Activated CD4-positive, alpha-beta T cell treated with anti-CD3 and anti-CD28 coated beads for 4 hours (primary cell): ENCODE measurements around the gene NUDC.
"Not testable (repeated sequence)": the region's sequence is repeated elsewhere in the genome, so short reads cannot be mapped to it uniquely, and the experiment has no call there.

Experiments
- DNase-seq, 2 donors: peaks; one replicate each; pipeline ENCODE4 v3.0.0-alpha.2; 2020

Gene NUDC

DNA sequence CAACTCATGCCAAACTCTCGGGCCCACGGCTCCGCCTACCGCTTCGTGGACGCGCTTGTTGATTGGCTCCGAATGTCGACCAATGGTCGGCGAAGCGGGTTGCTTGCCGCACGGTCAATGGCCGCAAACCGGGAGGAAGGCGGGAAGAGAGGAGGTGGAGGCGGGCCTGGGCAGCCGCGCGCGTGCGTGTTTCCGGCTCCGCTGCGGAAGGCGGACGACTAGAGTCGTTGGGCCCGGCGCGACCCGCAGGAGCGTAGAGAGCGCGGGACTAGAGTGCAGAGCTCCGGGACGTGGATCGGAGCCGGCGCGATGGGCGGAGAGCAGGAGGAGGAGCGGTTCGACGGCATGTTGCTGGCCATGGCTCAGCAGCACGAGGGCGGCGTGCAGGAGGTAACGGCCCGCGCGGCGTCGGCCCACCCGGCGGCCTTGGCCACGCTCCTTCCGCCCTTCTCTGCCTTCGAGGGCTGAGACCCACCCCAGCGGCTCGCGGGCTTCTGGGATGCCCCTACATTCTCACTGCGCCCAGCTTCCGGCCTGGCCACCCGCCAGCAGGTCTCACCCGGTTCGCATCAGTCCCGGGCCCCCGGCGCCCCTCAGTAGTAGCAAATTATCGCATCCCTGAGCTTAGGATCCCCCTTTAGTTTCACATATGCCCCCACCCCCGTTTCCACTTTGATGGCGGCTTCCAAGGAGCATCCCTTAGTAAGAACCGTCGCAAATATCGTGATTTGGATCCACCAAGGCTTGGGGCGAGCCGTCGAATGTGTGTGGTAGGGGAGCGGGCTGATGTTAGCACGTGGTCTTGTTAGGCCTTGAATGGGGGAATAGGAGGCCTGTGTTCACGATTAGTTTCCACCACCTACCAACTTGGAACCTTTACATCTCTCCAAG, at the start of gene NUDC:
Gene NUDC, plus strand, starts transcription at position 204 of the 891 bp plus-strand sequence. Its CDS starts 106 bp downstream, at position 310.
- peak; percentile 91 to 93 for DNase-seq

DNA sequence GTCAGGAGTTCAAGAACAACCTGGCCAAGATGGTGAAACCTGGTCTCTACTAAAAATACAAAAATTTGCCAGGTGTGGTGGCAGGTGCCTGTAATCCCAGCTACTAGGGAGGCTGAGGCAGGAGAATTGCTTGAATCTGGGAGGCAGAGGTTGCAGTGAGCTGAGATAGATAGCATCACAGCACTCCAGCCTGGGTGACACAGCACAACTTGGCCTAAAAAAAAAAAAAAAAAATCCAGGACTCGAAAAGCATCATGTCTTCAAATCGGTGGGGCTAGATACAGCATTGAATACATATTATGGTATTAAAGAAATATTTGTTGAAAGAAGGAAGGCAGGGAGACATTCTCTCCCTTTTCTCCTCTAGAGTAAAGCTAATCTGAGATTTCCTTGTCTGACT, 48.4 kb upstream of the NUDC start:
- DNase-seq = not testable (repeated sequence)

DNA sequence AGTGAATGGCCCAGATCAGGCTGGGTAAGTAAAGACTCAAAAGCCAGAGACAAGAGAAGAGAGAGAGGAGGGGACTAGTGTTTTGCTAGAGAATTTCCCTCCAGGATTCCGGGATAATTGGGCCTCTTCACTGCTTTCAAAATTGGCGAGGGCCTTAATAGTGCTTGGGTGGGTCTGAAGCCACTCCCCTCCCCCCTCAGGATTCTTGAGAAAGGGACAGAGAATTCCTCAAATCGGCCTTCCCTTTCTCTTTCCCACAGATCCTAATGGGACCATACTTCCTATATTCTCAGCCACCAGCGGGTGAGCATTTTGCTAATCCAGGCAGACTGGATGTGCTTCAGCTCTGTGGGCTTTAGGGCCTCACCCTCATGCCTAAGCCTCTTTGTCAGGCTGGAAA, 46.6 kb upstream of the NUDC start:
- DNase-seq = no peak

DNA sequence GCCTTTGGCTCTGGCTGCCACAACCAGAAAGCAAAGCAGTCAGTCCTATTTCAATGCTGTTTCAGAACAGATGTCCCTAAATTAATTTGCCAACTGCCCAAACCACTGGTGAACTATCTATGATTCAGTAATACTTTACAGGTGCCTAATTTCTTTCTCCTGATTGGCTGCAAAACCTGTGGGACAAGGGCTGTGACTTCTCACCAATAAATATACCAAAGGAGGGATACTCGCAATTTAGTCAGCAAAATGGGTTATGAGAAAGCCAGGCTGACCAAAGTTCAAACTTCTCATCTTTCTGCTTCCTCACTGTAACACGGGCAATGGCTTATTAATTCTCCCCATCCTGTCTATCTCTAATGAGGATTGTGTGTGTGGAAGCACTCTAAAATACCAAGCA, 44.2 kb upstream of the NUDC start:
- DNase-seq = no peak

DNA sequence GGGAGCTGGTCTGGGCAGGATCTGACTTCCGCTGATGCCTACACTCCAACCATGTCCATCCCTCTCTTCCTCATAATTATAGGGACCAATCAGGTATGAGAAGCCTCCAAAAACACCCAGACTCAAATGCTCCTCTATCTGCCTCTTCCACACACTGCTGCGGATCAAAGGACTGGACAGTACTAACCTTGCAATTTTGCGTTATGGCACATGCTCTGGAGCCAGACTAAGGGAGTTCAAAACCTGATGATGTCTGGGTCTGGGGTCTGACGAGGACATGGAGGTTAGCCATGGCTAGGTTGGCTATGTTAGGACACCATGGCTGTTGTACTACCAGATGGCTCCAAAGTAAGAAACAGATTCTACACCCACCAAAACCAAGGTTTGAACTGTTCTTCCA, 41.8 kb upstream of the NUDC start:
- no peak for DNase-seq

DNA sequence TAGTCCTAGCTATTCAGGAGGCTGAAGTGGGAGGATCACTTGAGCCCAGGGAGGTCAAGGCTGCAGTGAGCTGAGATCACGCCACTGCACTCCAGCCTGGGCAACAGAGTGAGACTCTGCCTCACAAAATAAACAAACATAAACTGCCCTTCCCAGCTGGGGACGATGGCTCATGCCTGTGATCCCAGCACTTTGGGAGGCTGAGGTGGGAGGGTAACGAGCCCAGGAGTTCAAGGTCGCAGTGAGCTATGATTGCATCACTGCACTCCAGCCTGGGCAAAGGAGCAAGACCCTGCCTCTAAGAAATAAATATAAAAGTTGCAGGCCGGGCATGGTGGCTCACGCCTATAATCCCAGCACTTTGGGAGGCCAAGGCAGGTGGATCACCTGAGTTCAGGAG, 39.9 kb upstream of the NUDC start:
- DNase-seq = not testable (repeated sequence)

DNA sequence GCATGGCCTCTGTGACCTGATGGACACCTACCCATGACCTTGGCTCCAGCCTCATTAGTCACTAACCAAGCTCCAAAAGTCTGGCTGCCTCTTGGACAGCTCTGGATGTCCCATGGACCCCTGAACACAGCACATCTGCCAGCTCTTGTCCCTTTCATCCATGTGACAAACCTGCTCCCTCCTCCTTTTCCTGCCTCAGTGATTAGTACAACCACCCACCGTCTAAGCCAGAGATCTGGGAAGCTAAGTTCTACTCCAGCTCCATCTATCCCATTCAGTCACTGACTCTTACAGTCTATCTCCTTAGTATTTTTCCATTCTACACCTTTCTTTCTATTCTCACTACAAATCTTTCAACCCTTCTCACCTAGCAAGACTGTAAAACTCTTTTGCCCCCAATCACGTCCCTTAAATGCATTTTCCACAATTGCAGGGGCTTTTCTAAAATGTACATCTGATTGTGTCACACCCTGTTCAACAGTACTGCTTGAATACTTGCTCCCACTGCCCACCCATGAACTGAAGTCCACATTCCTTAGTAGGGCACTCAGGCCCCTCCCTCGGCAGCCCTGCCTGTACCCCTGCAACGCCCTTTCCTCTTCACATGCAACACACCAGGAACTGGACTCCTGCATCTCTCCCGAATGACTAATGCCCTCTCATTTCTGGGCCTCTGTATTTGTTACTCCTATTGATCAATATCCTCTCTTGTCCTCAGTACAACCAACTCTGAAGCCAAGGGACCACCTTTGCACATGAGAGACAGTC, 38.7 kb upstream of the NUDC start:
- no peak for DNase-seq

DNA sequence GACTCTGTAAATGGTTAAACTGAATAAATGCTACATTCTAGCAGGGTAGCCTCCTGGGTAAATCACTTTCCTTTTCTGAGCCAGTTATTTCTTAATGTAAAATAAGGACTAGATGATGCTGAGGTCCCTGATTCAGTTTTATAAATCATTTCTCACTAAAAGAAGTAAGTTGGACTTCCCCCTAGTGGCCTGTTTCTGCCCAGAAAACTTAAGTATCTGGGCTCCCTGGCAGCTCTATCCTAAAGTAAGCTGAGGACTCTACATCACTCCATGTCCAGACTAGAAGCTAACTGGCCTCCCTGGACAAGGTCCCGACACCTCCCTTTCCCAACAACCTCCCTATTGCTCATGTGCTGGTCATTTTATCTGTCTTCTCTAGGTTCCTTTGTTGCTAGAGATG, 34.4 kb upstream of the NUDC start:
- DNase-seq = no peak

DNA sequence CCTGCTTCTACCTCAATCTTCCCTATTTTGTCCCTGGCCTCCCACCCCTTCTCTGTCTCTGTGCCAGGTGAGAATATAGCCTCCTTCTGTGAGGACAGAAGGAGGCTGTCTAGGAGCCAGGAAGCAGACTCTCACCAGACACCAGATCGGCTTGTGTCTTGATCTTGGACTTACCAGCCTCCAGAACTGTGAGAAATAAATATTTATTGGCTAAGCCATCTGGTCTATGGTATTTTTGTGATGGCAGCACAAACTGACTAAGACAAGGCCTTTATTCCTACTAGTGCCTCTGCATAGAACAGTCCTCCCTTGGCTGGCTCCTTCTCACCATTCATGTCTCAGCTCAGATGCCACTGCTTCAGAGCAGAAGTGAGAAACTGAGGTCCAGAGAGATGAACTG, 33.3 kb upstream of the NUDC start:
- DNase-seq = no peak

DNA sequence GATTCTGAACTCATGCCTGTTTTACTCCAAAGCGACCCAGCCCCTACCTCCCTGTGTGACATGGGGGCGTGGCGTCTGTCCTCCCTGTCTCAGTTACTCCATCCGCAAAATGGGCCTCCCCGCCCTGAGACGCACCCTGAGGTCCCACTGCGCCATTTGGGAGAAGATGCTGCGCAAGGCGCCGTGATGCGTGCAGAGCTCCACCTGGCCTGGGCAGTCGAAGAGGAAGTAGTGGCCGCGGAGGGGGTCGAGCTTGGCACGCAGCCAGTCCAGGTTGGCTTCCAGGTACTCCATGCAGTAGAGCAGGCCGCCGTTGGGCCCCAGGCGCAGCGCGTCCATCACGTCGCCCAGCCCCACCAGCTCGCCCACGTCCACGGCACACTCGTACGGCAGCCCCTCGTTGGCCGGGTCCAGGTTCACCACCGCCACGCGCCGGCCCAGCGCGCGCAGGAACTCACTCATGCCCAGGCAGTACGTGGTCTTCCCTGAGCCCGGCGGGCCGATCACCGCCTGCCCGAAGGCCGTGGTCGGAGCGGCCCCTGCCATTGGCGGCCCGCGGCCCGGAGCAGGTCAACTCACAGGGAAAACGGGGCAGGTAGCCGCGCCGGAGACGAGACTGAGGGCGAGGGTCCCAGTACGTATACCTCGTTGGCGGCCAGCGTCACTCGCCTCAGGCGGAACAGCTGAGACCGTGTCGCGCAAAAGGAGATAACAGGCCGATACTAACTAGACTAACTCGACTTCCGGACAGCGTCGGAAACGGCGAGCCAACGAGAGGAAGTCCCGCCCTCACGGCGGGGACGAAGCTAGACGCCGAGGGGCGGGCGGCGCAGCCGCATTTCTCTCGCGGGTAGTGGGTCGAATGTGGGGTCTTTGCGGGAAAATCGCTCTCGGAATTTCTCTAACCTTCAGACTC, 31.7 kb upstream of the NUDC start, which contains the start of gene GPN2:
Gene GPN2, minus strand, starts transcription at position 733 of the 916 bp plus-strand sequence. Its CDS starts 187 bp downstream, at position 546.
- DNase-seq = peak; percentile 67 to 71

DNA sequence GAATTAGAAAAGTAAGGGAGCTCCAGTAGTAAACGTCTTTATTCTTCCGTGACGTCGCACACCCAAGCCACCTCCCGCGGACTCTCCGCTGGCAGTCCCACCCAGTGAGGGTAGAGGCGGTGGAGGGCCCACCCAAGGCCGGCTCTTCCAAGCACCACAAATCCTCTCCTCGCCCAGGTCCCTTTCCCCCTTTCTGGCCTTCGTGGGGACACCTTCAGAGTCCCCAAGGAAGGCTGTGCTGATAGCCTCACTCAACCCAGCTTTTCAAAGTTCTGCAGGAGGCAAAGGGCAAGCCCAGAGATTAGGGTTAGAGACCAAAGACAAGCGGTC, 31.1 kb upstream of the NUDC start:
- no peak for DNase-seq

DNA sequence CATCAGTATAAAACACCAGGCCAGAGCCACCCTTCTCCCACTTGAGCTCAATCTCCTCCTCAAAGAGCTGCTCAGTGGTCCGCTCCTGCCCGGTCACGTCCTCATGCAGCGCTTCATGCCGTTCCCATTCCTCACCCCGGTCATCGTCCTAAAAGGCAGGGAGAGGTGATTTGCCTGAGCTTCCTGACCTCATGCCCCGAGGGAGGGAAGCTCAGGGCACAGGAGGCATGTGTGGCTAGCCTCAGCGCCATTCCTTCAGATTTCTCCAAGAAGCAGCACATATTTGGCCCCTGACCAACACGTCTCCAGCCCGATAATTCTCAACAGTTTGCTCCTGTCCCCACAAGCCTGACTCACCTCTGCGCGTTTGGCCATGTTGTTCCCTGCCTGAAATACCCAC, 27.3 kb upstream of the NUDC start:
- DNase-seq = no peak

DNA sequence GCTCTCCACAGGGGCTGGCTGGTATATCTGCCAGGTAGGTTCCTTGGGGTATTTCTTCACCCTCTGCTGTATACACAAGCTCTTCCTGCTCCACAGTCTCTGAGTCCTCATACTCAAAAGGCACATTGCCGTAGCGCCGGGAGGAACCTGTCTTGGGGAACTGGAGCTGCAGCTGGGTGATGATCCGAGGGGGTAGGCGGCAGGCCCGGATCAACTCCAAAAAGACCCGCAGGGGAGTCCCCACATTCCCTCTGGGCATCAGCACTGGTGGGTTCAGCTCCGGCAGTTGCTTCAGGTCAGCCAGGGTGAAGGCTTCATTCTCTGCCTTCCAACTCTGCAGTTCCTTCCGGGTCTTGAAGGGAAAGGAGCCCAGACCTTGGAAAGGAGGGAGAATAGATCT, 24.2 kb upstream of the NUDC start:
- DNase-seq = no peak

DNA sequence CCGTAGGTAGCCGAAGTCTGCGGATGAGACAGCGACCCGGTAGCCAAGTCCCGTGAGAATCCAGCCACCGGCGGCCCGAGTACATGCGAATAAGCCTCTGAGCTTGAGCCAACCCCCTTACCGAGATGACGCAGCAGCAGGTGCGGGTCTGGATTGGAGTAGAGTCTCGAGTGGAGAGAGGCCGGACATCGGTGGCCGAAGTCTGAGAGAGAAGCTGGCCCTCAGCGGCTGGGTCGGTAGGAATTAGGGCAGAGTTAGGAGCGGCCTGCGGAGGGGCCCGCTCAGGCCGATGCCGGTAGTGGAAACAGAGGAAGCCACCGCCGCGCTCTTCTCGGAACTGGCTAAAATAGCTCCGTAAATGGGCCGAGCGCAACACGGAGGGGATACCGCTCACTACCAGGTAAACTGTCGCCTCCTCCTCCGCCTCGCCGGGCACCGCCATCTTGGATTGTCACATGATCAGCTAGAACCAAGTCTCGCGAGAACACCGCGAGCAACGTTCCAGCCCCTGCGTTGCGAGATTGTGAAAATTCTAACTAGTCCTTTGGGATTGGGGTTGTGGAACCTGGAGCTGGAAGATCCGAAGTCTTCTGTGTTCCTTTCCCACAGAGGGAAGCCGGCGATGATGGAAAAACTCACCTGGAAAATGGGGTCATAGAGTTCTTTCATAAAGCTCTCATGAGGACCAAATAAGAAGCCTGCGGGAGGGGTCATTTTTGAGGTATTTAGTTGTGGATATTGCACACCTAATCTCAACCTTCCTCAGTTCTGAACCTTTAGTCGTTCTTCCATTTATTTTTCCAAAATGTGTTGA, 21.3 kb upstream of the NUDC start, which contains the start of gene GPATCH3:
Gene GPATCH3, minus strand, starts transcription at position 467 of the 814 bp plus-strand sequence. Its CDS starts 25 bp downstream, at position 442.
- peak; percentile 90 for DNase-seq

DNA sequence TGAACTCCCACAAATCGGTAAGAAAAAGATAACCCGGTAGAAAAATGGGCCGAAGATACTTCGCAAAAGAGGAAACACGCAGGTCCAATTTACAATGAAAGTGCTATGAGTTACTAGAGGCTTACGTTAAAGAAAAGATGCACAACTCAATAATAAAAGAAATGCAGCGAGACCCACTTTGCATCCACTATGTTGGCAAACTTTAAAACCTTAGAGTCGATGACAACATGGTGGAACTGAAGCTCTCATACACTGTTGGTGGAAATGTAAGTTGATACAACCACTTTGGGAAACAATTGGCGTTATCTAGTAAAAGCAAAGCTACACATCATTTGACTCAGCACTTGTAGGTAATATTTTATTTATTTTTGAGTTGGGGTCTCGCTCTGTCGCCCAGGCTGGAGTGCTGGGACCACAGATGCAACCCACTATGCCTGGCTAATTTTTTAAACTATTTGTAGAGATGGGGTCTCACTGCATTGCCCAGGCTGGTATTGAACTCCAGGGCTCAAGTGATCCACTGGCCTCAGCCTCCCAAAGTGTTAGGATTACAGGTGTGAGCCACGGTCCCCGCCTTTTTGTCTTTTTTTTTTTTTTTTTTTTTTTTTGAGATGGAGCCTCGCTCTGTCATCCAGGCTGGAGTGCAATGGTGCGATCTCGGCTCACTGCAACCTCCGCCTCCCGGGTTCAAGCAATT, 20.6 kb upstream of the NUDC start:
- DNase-seq = no peak

DNA sequence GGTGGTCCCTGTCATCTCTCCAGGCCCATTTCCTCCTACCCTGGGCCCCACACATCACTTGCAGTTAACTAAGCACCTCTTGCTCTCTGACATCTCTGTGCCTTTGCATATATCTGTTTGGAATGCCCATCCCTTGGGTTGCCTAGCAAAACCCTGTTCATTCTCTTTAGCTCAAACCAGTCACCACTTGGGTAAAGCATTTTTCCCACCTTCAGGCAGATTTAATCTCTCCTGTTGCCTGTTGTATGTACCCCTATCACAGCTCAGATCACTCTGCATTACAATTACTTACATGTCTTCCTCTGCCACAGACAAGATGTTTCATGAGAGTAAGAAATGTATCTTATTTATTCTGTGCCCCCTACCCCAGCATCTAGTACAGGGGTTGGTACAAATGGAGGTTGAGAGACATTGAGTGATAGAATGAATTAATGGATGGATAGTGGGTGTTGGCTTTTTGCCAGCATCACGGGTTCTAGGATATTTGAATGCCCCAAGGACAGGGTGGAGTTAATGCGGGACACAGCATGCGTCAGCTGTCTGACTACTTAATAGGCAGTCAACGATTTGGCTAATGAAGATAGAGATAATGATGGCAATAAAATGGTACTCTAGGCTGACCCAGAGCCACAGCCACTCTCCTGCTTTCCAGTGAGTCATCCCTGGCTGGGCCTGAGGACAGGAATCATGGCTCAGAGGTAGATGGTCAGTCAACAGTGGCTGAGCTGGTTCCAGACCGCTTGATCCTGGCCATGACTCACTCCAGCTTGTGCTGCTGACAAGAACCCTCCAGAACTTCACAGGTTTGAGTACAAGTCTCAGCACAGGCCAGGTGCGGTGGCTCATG, 14.2 kb upstream of the NUDC start:
- DNase-seq = no peak

DNA sequence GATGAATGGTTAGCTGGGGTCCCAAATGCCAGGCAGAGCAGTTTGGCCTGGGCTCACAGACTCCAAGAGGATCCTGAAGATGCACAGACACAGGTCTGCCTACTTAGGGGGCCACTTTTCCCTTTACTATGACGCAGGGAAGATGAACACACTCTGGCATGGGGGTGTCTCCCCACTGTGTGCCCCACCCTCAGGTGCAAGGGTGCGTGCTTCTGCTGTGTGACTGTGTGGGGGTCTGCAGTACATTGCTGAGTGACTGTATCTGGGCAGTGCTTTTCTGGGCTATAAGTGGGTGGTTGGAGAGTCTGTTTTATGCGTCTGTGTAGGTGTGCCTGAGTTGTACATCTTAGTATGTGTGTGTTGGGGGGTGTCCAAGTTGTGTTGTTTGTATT, 11.6 kb upstream of the NUDC start:
- DNase-seq = no peak

DNA sequence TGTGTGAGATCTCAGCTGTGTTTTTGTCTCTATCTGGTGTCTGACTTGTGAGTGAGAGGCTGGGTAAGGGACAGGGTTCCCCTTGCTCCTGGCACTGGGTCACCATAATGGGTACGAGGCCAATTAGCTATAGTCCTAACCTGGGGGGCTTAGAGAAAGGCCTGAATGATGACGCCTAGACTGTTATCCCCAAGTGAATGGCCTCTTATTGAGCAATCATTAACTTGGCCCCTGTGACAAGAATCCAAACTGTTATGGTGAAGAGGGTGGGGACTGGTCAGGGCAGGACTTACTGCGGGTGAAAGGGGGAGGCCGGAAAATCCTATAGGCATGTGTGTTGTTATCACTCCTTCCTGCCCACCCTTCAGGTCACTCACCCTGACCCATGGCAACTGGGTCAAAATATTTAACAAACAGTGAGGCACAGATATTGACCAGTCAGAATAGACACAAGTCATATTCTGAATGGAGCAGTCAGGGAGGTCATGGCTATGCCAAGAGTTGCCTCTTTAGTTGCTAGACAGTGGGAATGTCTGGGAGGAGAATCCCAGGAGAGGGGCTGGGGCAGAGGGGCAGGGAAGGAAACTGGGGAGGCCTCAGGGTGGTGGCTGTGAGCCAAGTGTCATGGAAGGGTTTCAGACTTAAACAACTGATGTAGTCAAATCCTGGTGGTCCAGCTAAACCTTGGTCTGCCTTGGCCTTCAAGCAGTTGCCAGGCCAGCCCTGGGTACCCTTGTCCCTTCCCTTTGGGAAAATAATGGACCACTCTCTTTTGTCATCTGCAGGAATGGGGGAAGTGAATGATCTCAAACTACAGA, 11.0 kb upstream of the NUDC start:
- DNase-seq = no peak

DNA sequence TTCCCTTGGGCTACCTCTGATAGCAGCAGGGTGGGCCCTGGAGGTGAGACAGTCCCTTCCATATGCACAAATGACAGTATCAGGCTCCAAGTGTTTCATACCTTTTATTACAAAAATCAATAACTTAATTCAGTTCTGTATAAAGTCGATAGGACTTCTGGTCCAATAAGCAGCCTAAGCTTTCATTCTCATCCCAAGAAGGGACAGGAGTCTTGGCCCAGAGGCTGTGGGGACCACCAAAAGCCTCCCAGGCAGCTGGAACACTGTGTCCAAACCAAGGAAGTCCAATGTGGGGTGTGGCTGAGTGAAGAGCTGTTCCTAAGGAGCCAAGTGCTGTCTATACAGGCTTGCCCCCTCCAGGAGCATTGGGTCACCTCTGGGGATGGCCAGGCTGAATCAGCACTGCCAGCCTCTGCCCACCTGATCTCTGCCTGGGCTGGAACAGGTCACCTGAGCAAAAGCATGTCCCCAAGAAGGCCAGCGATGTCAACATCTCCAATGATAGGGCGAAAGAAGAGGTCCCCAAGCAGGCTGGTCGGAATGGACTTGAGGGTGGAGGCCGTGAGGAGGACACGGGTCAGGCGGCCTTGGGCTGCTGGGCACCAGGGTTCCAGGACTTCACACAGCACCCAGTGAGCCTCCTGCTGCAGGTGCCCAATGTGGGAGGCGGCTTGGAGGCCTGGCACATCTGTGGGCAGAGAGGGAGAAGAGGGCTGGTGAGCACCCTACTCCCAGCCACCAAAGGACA, 10.0 kb upstream of the NUDC start:
- no peak for DNase-seq
